Ureter (tissue), 1 donor: ENCODE results near the gene SHISA2. TPM values are rescaled to one million over a fixed set of nuclear protein-coding genes. Genes with fewer than 3 reads are reported as not detected.

Experiments used
- DNase-seq: peaks from one replicate; pipeline ENCODE4 v3.0.0-alpha.2; 2020; ENCODE audit warnings: low spot score
- total RNA-seq: library from RNA; stranded (reverse); gene quantifications from one replicate; pipeline ENCODE4 v1.2.4, GENCODE V29; 2023
- donor health status: DM: yes; HTN: yes; CAD: no.

Gene SHISA2
- total RNA-seq, 1 donor from 2014 or later, result 0.21 TPM

- DNase-seq, result no peak
Measured at GRCh38 chr13:26017932-26018665, 33.7 kb downstream of the SHISA2 start.

DNA sequence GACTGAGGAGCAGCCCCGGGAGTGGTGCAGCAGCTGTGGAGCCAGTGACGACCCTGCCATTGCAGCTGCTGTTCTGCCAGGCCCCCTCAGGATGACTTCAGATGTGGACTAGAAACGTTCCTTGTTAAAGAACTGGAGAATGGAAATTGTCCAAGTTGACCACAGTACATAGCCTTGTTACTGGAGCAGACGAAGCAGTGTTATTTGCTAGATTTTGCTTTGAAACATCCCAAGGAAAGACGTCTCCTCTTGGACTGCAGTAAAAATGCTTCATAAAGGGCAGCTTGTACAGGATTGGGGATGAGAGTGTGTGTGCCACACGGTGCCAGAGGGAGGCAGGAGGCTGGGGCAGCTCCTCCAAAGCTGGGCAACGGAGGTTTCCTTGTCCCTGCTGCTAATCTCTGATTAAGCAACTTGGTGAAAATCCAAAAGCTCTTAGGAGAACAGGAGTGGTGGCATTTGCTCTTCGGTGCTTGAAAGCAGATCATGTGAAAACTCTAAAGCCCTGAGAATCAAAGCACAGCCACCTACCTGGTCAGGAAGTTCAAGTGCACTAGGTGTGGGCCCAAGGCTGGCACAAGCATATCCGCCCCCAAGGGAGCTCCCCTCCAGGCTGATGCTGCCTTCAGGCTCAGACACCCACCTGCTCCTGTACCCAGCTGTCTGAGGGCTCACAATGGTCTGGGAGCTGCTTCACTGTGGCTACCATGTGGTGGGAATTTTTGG is 34.5 kb downstream of the SHISA2 start:
- no peak for DNase-seq

- no peak for DNase-seq
Measured at GRCh38 chr13:26016189-26016588, 35.6 kb downstream of the SHISA2 start.

DNA sequence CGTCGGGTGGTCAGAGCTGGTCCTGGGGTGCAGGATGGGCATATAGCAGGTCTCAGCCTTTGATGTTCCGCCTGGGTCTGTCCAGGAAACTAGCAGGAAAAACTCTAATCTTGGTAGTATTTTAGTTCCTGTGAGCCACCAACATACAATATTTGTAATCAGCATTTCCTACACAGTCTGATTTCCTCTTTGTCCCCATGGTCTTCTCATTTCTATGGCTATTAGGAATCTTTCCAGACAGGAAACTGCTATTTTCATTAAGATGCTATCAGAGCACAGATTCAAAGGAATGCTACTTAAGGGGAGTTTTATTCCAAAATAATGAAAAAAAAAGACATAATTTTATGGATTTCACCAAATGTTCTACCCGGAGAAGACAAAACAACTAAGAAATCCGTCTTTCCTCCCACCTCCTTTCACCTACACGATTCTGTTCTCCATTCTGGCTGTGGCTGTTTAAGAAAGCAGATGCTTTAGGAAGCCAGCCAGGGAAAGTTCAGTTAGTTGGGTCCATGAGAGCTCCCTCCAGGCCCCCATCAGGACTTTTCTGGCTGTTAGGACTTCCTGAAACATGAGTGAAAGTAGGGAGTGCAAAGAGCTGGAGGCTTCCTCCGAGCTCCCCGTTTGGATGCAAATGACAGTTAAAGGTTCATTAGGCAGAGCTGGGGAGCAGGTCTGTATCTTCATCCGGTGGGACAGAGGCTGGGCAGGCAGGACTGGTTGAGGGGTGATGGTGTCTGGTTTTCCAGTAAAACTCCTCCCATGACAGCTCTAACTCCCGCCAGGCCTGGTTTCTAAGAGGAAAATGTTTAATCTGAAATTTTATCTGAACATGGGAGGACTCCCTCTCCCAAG is 36.3 kb downstream of the SHISA2 start:
- DNase-seq, result no peak

DNA sequence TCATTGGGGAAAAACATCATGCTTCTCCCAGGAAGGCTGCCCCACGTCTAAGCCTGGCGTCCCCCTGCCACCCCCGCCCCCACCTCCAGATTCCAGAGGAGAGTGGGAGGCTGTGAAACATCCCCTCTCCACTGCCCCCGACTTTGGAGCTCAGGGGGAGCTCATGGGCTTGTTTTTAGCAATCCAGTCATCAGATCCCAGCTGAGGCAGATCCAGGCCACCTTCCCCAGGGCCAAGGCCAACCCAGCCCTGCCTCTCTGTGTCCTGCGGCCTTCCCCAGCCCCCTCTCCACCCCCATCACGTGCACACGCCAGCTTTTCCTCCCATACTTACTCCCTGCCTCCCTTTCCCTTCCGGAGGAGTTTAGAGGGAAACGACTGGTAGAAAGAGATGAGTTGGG is 38.8 kb downstream of the SHISA2 start:
- no peak for DNase-seq

GRCh38 chr13:26011996-26012821 is 39.6 kb downstream of the SHISA2 start:
- no peak for DNase-seq

GRCh38 chr13:26011208-26011573 is 40.6 kb downstream of the SHISA2 start:
- no peak for DNase-seq

- no peak for DNase-seq
Measured at GRCh38 chr13:26010487-26011207, 41.2 kb downstream of the SHISA2 start.

GRCh38 chr13:26007261-26008125 is 44.3 kb downstream of the SHISA2 start:
- DNase-seq, result no peak

Other genes starting within 250 kb of the SHISA2 start
- gene RNF6, start 170.3 kb upstream of the SHISA2 start, total RNA-seq, result 33.8 TPM
- gene CDK8, start 202.1 kb upstream of the SHISA2 start, total RNA-seq, result 18.0 TPM